Muscle of arm (tissue), 12 donors: ENCODE data around the gene PNKP. TPM values are rescaled to one million over a fixed set of nuclear protein-coding genes. Genes with fewer than 3 reads are reported as not detected.
"Not testable (repeated sequence)": the region's sequence is repeated elsewhere in the genome, so short reads cannot be mapped to it uniquely, and the experiment has no call there.

ENCODE experiments used
- DNase-seq: peaks from one replicate; pipeline ENCODE4 v3.0.0-alpha.2; 2013
- polyA plus RNA-seq, 12 donors: library from polyadenylated mRNA; unstranded; fragments of 120-200 nt; gene quantifications; one replicate each; pipeline ENCODE4 v1.2.1, GENCODE V29; 2013; ENCODE audit not compliant: insufficient read length in 12 of 12

The PNKP gene
- polyA plus RNA-seq, 12 donors = 17.2 to 73.0 (median 28.5) TPM; not detected in 1

DNA sequence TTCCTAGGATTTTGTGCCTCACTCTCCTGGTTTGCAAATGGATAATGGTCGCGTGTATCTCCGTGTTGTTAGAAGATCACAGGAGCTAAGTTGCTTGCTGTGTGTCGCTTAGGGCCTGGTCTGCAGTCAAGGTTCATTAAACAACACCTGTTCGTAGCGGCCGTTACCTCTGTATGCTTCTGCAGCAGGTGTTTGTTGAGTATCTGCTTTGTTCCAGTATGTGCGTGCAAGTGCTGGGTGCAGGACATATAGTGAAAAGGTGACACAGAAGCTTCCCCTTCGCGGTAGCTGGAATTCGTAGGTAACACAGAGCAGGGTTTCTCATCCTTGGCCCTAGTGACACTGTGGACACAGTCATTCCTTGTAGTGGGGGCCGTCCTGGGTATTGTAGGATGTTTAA lies 43.9 kb downstream of the PNKP start:
- DNase-seq = no peak

DNA sequence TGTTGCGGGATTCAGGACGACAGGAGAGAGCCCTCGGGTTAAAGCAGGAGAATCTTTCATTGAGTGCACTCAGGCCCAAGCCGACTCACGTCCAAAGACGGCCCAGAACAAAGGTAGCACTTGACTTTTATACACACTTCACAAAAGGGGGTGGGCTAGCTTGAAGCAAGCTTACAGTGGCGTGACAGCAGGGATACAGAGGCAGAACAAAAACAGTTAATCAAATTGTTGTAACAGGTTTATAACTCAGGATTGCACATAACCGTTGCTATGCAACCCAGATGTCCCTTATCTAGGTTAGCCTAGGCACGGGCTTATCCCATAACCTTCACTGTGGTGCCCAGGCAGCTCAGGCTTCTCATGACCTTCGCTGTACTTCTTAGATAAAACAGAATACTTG lies 47.3 kb downstream of the PNKP start:
- DNase-seq = no peak

GRCh38 chr19:49819452-49820115 lies 47.8 kb downstream of the PNKP start:
- not testable (repeated sequence) for DNase-seq

- DNase-seq = no peak
Measured at GRCh38 chr19:49818649-49819370, 48.6 kb downstream of the PNKP start.

DNA sequence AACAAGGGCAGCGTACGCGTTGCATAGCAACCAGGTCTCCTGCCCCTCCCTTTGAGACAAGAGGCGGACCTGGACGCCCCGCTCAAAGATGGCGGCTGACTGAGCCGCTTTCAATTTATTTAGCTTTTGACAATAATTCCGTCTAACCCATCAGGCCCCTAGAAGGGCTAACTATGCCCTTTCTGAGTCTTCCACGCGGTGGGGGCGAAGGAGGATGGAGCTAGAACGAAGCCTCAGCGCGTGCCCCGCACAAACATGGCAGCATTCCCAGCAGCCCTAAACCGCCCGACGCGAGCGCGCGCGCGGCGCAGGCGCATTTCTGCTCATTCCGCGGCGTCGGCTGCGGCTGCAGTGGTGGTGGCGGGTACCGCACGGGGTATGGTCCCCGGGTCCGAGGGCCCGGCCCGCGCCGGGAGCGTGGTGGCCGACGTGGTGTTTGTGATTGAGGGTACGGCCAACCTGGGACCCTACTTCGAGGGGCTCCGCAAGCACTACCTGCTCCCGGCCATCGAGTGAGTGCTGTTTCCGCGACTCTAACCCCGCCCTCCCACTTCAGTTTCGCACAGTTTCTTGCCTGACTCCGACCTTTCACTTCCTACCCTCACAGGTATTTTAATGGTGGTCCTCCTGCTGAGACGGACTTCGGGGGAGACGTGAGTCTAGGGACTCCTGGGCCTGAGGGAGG lies 49.3 kb downstream of the PNKP start, which contains the start of gene MED25:
MED25 (plus strand) TSS at position 326 of the 685 bp plus-strand sequence; CDS start at position 379, 53 bp downstream.
- peak; percentile 95 for DNase-seq

GRCh38 chr19:49816590-49816989 lies 50.8 kb downstream of the PNKP start:
- no peak for DNase-seq

DNA sequence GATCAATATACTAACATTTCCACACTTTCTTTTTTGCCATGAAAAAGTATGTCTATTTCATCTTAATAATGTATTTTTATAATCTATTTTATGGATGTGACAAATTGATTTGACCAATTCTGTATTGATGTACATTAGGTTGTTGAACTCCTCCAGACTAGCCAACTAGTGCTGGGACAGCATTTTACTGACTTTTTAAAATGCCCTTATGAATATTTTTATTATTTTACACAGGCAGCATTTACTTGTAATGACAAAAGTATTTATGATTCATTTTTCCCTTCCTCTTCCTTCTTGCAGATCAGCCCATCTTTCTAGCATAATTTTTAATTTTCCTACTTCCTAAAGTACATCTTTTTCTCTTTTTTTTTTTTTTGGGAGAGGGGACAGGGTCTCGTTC lies 53.4 kb downstream of the PNKP start:
- DNase-seq = no peak

DNA sequence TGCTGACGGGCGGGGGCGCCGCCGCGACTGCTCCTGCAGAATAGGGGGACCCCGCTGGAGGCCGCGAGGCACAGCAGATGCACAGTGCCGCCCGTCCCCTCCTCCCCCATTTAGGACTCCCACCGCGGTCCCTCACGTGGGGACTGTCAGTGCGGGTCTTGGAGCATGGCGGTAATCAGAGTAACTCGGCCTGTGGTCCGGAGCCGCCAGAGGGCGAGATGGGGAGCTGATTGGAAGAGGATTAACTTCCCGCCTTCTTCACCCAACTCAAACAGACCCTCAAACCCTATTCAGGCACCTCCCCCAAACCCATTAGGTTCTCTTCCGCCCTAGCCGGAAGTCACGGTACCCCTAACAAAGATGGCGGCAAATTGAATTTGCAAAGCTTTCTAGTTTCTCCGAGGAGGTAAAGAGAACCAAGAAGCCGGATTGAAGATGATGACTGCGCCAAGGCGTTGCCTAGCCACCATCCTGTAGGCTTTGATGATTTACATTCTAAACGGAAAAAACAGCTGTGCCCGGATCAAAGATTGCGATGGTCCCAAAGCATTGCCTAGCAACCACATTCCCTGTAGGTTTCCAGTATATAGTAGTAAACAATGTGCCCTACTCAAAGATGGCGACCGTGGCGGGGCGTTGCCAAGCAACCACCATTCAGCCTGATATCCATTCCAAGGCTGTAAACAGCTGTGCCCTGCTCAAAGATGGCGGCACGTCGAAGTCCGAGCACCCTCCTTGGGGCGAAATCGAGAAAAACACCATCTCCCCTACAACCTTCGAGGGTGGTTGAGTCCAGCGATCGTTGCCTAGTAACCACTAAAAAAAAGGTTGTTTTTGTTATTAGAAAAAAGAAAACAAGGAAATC lies 54.1 kb downstream of the PNKP start, which contains the start of gene FUZ:
FUZ (minus strand) TSS at position 296 of the 865 bp plus-strand sequence; CDS start at position 110, 186 bp downstream.
- DNase-seq = peak; percentile 98

GRCh38 chr19:49812452-49812996 lies 54.9 kb downstream of the PNKP start:
- no peak for DNase-seq

- no peak for DNase-seq
Measured at GRCh38 chr19:49811328-49811727, 56.0 kb downstream of the PNKP start.

Other genes starting within 250 kb of the PNKP start
- gene RRAS, start 227.4 kb downstream of the PNKP start, polyA plus RNA-seq = 10 to 100 TPM in 11 of 12 donors, not detected in 1; 24.2 to 56.9 (median 28.4) TPM
- gene SCAF1, start 225.4 kb downstream of the PNKP start, polyA plus RNA-seq = 10 to 100 TPM in 11 of 12 donors, not detected in 1; 15.6 to 44.2 (median 23.6) TPM
- gene IRF3, start 201.7 kb downstream of the PNKP start, polyA plus RNA-seq = 10 to 100 TPM in 11 of 12 donors, not detected in 1; 26.2 to 59.4 (median 30.9) TPM
- gene BCL2L12, start 201.6 kb downstream of the PNKP start, polyA plus RNA-seq = 10 to 100 TPM in 11 of 12 donors, not detected in 1; 19.7 to 31.1 (median 25.5) TPM
- 100 to 1,000 TPM in 11 of 12 donors, not detected in 1; 158 to 200 (median 173) TPM for gene PRMT1, start 190.3 kb downstream of the PNKP start, polyA plus RNA-seq
- 1 to 10 TPM in 6 of 12 donors, under 1 TPM in 4, not detected in 2; 0.78 to 1.5 (median 1.1) TPM for gene ADM5, start 178.0 kb downstream of the PNKP start, polyA plus RNA-seq
- gene CPT1C, start 176.5 kb downstream of the PNKP start, polyA plus RNA-seq = 10 to 100 TPM in 5 of 12 donors, 1 to 10 TPM in 5, not detected in 2; 5.6 to 14.2 (median 9.9) TPM
- 1 to 10 TPM in 3 of 12 donors, under 1 TPM in 7, not detected in 2; 0.14 to 1.4 (median 0.50) TPM for gene TSKS, start 104.3 kb downstream of the PNKP start, polyA plus RNA-seq
- gene AP2A1, start 100.6 kb downstream of the PNKP start, polyA plus RNA-seq = 10 to 100 TPM in 11 of 12 donors, not detected in 1; 44.1 to 78.6 (median 47.9) TPM
- gene FUZ, start 54.3 kb downstream of the PNKP start, polyA plus RNA-seq = 10 to 100 TPM in 11 of 12 donors, not detected in 1; 11.8 to 41.9 (median 16.0) TPM
- gene MED25, start 49.3 kb downstream of the PNKP start, polyA plus RNA-seq = 10 to 100 TPM in 11 of 12 donors, not detected in 1; 26.4 to 44.2 (median 29.5) TPM
- gene PTOV1, start 16.4 kb downstream of the PNKP start, polyA plus RNA-seq = 100 to 1,000 TPM in 11 of 12 donors, not detected in 1; 143 to 230 (median 174) TPM
- gene AKT1S1, start 9.8 kb upstream of the PNKP start, polyA plus RNA-seq = 100 to 1,000 TPM in 1 of 12 donors, 10 to 100 TPM in 11; 26.0 to 219 (median 30.8) TPM
- 10 to 100 TPM in 11 of 12 donors, not detected in 1; 25.8 to 44.9 (median 32.5) TPM for gene TBC1D17, start 10.1 kb upstream of the PNKP start, polyA plus RNA-seq
- gene IL4I1, start 29.3 kb upstream of the PNKP start, polyA plus RNA-seq = 1 to 10 TPM in 4 of 12 donors, under 1 TPM in 6, not detected in 2; 0.26 to 2.5 (median 0.94) TPM
- 10 to 100 TPM in 11 of 12 donors, not detected in 1; 13.1 to 40.2 (median 26.6) TPM for gene ATF5, start 61.6 kb upstream of the PNKP start, polyA plus RNA-seq
- 100 to 1,000 TPM in 1 of 12 donors, 10 to 100 TPM in 11; 43.9 to 530 (median 54.9) TPM for gene NUP62, start 61.9 kb upstream of the PNKP start, polyA plus RNA-seq
- 1 to 10 TPM in 3 of 12 donors, under 1 TPM in 8, not detected in 1; 0.48 to 5.5 (median 0.77) TPM for gene SIGLEC11, start 93.6 kb upstream of the PNKP start, polyA plus RNA-seq
- gene VRK3, start 157.8 kb upstream of the PNKP start, polyA plus RNA-seq = 10 to 100 TPM in 11 of 12 donors, not detected in 1; 15.8 to 31.7 (median 19.8) TPM
- gene ZNF473, start 158.4 kb upstream of the PNKP start, polyA plus RNA-seq = 10 to 100 TPM in 2 of 12 donors, 1 to 10 TPM in 9, not detected in 1; 6.2 to 10.8 (median 8.3) TPM